Upper lobe of right lung (tissue), 1 donor: ENCODE measurements around the gene CILP. TPM values are rescaled to one million over a fixed set of nuclear protein-coding genes. Genes with fewer than 3 reads are reported as not detected.
A peak's percentile ranks its signal among the peaks of the same experiment; 100 is the strongest.
"Not testable (repeated sequence)": the region's sequence is repeated elsewhere in the genome, so short reads cannot be mapped to it uniquely, and the experiment has no call there.

Source experiments
- ATAC-seq: fragments of 200-7000 bp; cut with Tn5 transposase; one replicate; pipeline ENCODE4 v1.9.1; 2020; ENCODE audit warnings: mild to moderate bottlenecking, moderate library complexity
- DNase-seq: peaks from one replicate; pipeline ENCODE4 v3.0.0-alpha.2; 2020
- H3K27ac ChIP-seq: fragments of 200-600 bp; one replicate; pipeline ENCODE4 v1.8.0; 2022
- H3K27me3 ChIP-seq: fragments of 200-600 bp; one replicate; pipeline ENCODE4 v1.8.0; 2022; ENCODE audit warnings: mild to moderate bottlenecking
- H3K36me3 ChIP-seq: fragments of 200-600 bp; one replicate; pipeline ENCODE4 v1.8.0; 2022
- H3K4me1 ChIP-seq: fragments of 200-600 bp; one replicate; pipeline ENCODE4 v1.8.0; 2022
- H3K4me3 ChIP-seq: fragments of 200-600 bp; one replicate; pipeline ENCODE4 v1.8.0; 2022; ENCODE audit warnings: mild to moderate bottlenecking
- H3K9me3 ChIP-seq: fragments of 200-600 bp; one replicate; pipeline ENCODE4 v1.8.0; 2022
- intact Hi-C: fragments of 100-400 bp; cut with DNase I; formaldehyde crosslinking; loops from one replicate; pipeline ENCODE4 v1.11.0; 2022
- total RNA-seq: library from RNA; stranded (reverse); fragmentation: NEBNext Ultra II Directional; extraction: Animal tissue kit (Norgen Biotek cat#: 25700); gene quantifications from one replicate; pipeline ENCODE4 v1.2.1, GENCODE V29; 2021
- TF ChIP-seq, protein P1 (sequence below): fragments of 200-600 bp; IDR thresholded peaks from one replicate; pipeline ENCODE4 v1.8.0; 2022; ENCODE audit warnings: antibody characterized with exemption
- donor health status: DM: no; HTN: yes; CAD: no; lungs with severe emphysema.

CILP gene
- total RNA-seq, 1 donor from 2014 or later, result 1.1 TPM

- H3K27ac ChIP-seq, result peak overlapping the region; percentile 91
- no peaks in the 10 kb centered on the region for H3K27me3 ChIP-seq
Measured at GRCh38 chr15:65183865-65184159, 27.5 kb downstream of the CILP start.

DNA sequence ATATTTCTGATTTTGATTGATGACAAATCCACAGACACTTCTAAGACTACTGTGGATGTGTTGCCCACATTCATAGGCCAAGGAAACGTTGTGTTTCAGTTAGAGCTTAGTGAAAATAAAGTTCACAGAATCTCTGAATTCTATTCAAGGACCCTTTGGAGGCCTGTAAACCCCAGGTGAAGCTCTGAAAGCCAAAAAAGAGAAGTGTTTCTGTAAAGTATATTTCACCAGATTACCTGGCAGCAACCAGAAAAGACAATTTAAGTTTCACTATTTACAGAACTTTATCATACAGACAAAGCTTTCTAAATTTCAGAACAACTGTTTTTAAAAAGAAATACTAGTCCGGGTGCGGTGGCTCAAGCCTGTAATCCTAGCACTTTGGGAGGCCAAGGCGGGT lies 28.7 kb downstream of the CILP start:
- H3K27ac ChIP-seq, result no peak overlapping the region
- ATAC-seq, result no peak
- no peak overlapping the region for H3K4me3 ChIP-seq
- intact Hi-C loops, result loop anchor here (10.0 kb wide), 1 partner anchor 122 kb away; the partner anchor contains the start of gene RNU5B-1
- no peaks in the 10 kb centered on the region for H3K27me3 ChIP-seq
- TF ChIP-seq, protein P1, sequence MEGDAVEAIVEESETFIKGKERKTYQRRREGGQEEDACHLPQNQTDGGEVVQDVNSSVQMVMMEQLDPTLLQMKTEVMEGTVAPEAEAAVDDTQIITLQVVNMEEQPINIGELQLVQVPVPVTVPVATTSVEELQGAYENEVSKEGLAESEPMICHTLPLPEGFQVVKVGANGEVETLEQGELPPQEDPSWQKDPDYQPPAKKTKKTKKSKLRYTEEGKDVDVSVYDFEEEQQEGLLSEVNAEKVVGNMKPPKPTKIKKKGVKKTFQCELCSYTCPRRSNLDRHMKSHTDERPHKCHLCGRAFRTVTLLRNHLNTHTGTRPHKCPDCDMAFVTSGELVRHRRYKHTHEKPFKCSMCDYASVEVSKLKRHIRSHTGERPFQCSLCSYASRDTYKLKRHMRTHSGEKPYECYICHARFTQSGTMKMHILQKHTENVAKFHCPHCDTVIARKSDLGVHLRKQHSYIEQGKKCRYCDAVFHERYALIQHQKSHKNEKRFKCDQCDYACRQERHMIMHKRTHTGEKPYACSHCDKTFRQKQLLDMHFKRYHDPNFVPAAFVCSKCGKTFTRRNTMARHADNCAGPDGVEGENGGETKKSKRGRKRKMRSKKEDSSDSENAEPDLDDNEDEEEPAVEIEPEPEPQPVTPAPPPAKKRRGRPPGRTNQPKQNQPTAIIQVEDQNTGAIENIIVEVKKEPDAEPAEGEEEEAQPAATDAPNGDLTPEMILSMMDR, result no peak
- peaks cover 31% of the 10 kb centered on the region for H3K36me3 ChIP-seq
- H3K4me1 ChIP-seq, result peaks cover 21% of the 10 kb centered on the region
- H3K9me3 ChIP-seq, result no peaks in the 10 kb centered on the region
- DNase-seq, result no peak

More at GRCh38 chr15:65183865-65184159, 27.5 kb downstream of the CILP start:
- TF ChIP-seq, protein P1, result no peak
- no peaks in the 10 kb centered on the region for H3K9me3 ChIP-seq
- intact Hi-C loops, result loop anchor here (10.0 kb wide), 1 partner anchor 121 kb away; the partner anchor contains the start of gene RNU5B-1
- peak overlapping the region; percentile 93 for H3K4me3 ChIP-seq
- ATAC-seq (no peak), DNase-seq (no peak)
- peaks cover 18% of the 10 kb centered on the region for H3K36me3 ChIP-seq
- peaks cover 21% of the 10 kb centered on the region for H3K4me1 ChIP-seq

DNA sequence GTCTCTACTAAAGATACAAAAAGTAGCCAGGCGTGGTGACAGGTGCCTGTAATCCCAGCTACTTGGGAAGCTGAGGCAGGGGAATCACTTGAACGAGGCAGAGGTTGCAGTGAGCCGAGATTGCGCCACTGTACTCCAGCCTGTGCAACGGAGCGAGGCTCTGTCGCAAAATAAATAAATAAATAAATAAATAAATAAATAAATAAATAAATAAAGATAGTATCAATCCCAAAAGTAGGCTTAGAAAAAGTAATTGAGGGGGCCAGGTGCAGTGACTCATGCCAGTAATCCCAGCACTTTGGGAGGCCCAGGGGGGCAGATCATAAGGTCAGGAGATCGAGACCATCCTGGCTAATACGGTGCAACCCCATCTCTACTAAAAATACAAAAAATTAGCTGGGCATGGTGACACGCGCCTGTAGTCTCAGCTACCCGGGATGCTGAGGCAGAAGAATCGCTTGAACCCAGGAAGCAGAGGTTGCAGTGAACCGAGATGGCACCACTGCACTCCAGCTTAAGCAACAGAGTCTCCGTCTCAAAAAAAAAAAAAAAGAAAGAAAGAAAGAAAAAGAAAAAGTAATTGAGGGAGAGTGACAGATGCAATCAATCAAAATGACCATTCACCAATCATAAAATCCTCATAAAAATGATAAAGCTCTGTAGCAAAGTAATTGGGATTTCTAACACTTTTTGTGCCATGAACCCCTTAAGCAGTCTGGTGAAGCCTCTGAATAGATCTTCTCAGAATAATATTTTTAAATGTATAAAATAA lies 29.5 kb downstream of the CILP start:
- not testable (repeated sequence) for ATAC-seq, H3K4me3 ChIP-seq, DNase-seq, H3K27me3 ChIP-seq, H3K9me3 ChIP-seq, H3K27ac ChIP-seq
- Histone ChIP-seq H3K36me3 (peaks cover 39% of the 10 kb centered on the region), H3K4me1 (peaks cover 21% of the 10 kb centered on the region)
- intact Hi-C loops, result loop anchor here (10.0 kb wide), 1 partner anchor 123 kb away; the partner anchor contains the start of gene RNU5B-1

DNA sequence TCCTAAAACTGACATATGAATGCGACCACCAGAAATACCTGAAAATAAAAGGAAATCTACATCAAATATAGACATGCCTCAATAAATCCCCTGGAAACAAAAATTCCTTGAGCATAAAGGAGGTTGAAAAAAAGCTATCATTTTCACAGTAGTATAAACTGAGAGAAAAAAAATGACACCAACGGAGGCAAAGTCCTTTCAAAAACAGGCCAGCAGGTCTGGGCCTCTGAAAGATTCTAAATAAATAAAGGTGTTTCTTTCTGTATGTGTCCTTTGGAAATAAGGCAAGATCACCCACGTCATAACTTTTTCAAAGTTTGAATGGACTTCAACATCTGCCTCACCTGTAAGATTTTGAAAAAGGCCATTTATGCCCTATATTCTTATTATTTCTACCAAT lies 31.1 kb downstream of the CILP start:
- TF ChIP-seq, protein P1, result no peak
- Histone ChIP-seq H3K4me3 (no peak overlapping the region), H3K9me3 (no peaks in the 10 kb centered on the region), H3K4me1 (peaks cover 16% of the 10 kb centered on the region), H3K36me3 (peaks cover 55% of the 10 kb centered on the region), H3K27ac (no peak overlapping the region), H3K27me3 (no peaks in the 10 kb centered on the region)
- intact Hi-C loops, result loop anchor here (10.0 kb wide), 1 partner anchor 125 kb away; the partner anchor contains the start of gene RNU5B-1
- DNase-seq, result no peak
- ATAC-seq, result no peak

GRCh38 chr15:65177901-65178300 lies 33.4 kb downstream of the CILP start:
- ATAC-seq (no peak), DNase-seq (no peak)
- H3K4me1 ChIP-seq, result peaks cover 12% of the 10 kb centered on the region
- no peaks in the 10 kb centered on the region for H3K27me3 ChIP-seq
- intact Hi-C loops, result no loop called here
- H3K27ac ChIP-seq, result no peak overlapping the region
- H3K4me3 ChIP-seq, result no peak overlapping the region
- TF ChIP-seq, protein P1, result no peak
- H3K36me3 ChIP-seq, result peaks cover 73% of the 10 kb centered on the region
- H3K9me3 ChIP-seq, result no peaks in the 10 kb centered on the region

DNA sequence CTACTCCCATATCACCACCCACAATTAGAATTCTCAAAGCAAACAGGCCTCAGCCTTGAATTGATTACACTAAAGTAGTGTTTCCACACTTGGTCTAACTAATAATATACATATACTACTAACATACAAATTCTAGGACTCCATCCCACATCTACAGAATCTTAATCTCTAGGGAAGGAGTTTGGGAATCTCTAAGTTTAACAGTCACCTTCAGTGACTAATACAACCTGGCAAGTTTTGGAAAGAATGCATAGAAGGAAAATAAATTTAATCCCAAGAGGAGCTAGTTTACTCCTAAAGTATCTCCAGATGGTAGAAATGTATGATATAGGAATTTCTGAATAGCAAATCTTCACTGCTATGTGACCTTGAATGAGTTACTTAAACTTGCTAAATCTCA lies 35.2 kb downstream of the CILP start:
- TF ChIP-seq, protein P1, result no peak
- Histone ChIP-seq H3K27me3 (no peaks in the 10 kb centered on the region), H3K4me1 (no peaks in the 10 kb centered on the region), H3K9me3 (no peaks in the 10 kb centered on the region), H3K4me3 (no peak overlapping the region), H3K27ac (no peak overlapping the region), H3K36me3 (peaks cover 88% of the 10 kb centered on the region)
- DNase-seq, result no peak
- intact Hi-C loops, result no loop called here
- no peak for ATAC-seq
